Aorta (tissue), 5 donors: ENCODE data around the gene PCNX4. TPM values are rescaled to one million over a fixed set of nuclear protein-coding genes. Genes with fewer than 3 reads are reported as not detected.
"Not testable (repeated sequence)": the region's sequence is repeated elsewhere in the genome, so short reads cannot be mapped to it uniquely, and the experiment has no call there.

Experiments used
- ATAC-seq: fragments of 200-7000 bp; cut with Tn5 transposase; one replicate; pipeline ENCODE4 v1.9.1; 2022; ENCODE audit warnings: moderate library complexity; ENCODE audit not compliant: low FRiP score
- DNase-seq, 2 donors: peaks; one replicate each; pipeline ENCODE4 v3.0.0-alpha.2; 2020
- H3K27ac ChIP-seq, 2 donors: one replicate each; pipeline ENCODE4 v1.5.1; 2013; ENCODE audit warnings: low read length in 2 of 2, mild to moderate bottlenecking in 2 of 2, moderate library complexity in 2 of 2, control low read depth in 1 of 2, inconsistent platforms in 1 of 2, low read depth in 1 of 2
- H3K27me3 ChIP-seq, 2 donors: one replicate each; pipeline ENCODE4 v1.6.1; 2013; ENCODE audit warnings: control low read depth in 1 of 2, low read length in 1 of 2, mild to moderate bottlenecking in 1 of 2, moderate library complexity in 1 of 2; ENCODE audit not compliant: insufficient read depth in 2 of 2, control insufficient read depth in 1 of 2
- H3K36me3 ChIP-seq, 2 donors: one replicate each; pipeline ENCODE4 v1.6.1; 2013; ENCODE audit warnings: control low read depth in 1 of 2, low read length in 1 of 2, mild to moderate bottlenecking in 1 of 2; ENCODE audit not compliant: insufficient read depth in 2 of 2, control insufficient read depth in 1 of 2
- H3K4me1 ChIP-seq, 2 donors: one replicate each; pipeline ENCODE4 v1.6.1; 2013; ENCODE audit warnings: low read length in 2 of 2, control low read depth in 1 of 2, mild to moderate bottlenecking in 1 of 2, moderate library complexity in 1 of 2; ENCODE audit not compliant: insufficient read depth in 2 of 2, control insufficient read depth in 1 of 2
- H3K4me3 ChIP-seq, 2 donors: one replicate each; pipeline ENCODE4 v1.5.1; 2013; ENCODE audit warnings: low read length in 2 of 2, control low read depth in 1 of 2, mild to moderate bottlenecking in 1 of 2
- H3K9me3 ChIP-seq: one replicate; pipeline ENCODE4 v1.6.1; 2013; ENCODE audit warnings: mild to moderate bottlenecking, low read length; ENCODE audit not compliant: control insufficient read depth
- WGBS, 2 donors: extraction: QIAGEN DNeasy Blood & Tissue Kit; methylation state at CpG; one replicate each; pipeline ENCODE4 v1.1.7; 2013; 5-methylcytosine and 5-hydroxymethylcytosine counted together
- intact Hi-C, 2 donors: fragments of 100-400 bp; cut with DNase I; formaldehyde crosslinking; loops; one replicate each; pipeline versions ENCODE4 v1.14.2 to v1.15.0; 2022
- long read RNA-seq, 2 donors: library from polyadenylated mRNA; unstranded; transcript quantifications; one replicate each; pipeline ENCODE4 v2.0.0, GENCODE V29; 2020 to 2021
- polyA plus RNA-seq, 2 donors: library from polyadenylated mRNA; stranded (reverse); fragments of 200-250 nt; gene quantifications; one replicate each; pipeline ENCODE4 v1.2.3, GENCODE V29; 2013
- total RNA-seq, 2 donors: library from RNA; stranded (reverse); fragmentation: NEBNext Ultra II Directional; extraction: Animal tissue kit (Norgen Biotek cat#: 25700); gene quantifications; one replicate each; pipeline ENCODE4 v1.2.1, GENCODE V29; 2021
- donor health status: healthy with polysubstance abuse.
- donor health status: Bipolar disorder and iron deficiency.
- donor health status: DM: no; HTN: no; CAD: no.
- donor health status: DM: no; HTN: no; CAD: no.
- donor health status: DM: yes; HTN: yes; CAD: no.

The PCNX4 gene
- 10 to 100 TPM; 41.2 to 49.7 TPM for total RNA-seq
- 10 to 100 TPM in 1 of 2 donors, 1 to 10 TPM in 1; 6.0 to 19.2 TPM for polyA plus RNA-seq
- long read RNA-seq, donor 1, full-length matches to known transcripts, result 2 of 22 reads
- long read RNA-seq, donor 1, partial matches to known transcripts, result 8 of 22 reads
- long read RNA-seq, donor 1, other reads (novel, unspliced or antisense), result 12 of 22 reads
- long read RNA-seq, donor 2, full-length matches to known transcripts, result 2 of 20 reads
- long read RNA-seq, donor 2, partial matches to known transcripts, result 4 of 20 reads
- long read RNA-seq, donor 2, other reads (novel, unspliced or antisense), result 14 of 20 reads

DNA sequence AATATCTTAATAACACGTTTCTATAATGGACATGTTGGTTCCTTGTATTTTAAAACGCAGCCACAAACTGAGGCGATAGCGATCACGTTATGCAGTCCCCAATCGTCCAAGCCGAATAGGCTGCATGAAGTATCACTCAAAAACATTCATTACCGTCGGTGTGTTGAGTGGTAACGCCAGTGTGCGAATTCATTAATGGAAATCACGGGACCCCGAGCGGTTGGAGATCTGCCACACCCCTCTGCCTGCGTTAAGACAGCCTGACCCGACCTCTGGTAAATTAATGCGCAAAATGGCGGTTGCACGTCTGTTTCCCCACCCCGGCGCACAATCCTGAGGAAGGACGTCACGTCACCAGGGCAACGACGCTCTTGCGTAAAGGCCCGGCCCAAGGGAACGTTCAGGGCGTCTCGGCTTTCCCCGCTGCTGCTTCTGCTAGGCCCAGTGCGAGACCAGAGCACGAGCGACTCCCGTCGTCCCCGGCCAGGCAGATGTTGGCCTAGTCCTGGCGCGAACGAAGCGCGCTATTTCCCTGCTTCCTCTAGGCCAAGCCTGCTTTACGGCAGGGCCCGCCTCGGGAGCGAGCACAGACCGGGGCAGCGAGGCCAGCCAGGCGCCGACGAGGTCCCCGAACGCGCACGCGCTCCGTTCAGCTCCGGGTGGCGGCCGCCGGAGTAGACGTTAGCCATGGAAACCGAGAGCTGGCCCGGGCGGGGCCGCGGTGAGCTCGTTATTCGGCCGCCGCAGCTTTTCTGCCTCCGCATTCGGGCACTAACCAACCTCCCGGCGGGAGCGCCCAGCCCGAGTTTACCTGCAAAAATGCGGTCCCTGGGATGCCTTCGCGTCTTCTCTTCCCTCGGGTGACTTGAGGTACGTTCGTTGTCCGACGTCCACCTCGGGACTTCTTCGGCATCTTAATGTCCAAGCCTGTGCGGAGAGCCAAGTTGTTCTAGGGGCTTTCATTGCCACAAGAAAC is at the start of gene PCNX4:
Gene PCNX4, plus strand, starts transcription at position 374 of the 976 bp plus-strand sequence. CDS start 15,716 bp downstream, outside the sequence.
- peak; percentile 97 to 98 for DNase-seq
- H3K27me3 ChIP-seq, result no peaks in the 10 kb centered on the region
- H3K4me3 ChIP-seq, result peak within 1 kb of the TSS; percentile 46 to 92
- 0 to 1% methylated on average over 88 of the region's 88 CpGs for WGBS, 2 donors
- H3K27ac ChIP-seq, result peak within 1 kb of the TSS; percentile 6 to 49
- H3K9me3 ChIP-seq, result no peaks in the 10 kb centered on the region
- ATAC-seq, result peak; percentile 100
- no peaks in the 10 kb centered on the region for H3K4me1 ChIP-seq
- intact Hi-C loops, result loop anchor here (1.0 to 5.0 kb wide), 3 partner anchors 73 to 157 kb away; partner anchors contain the start of genes DHRS7 (in 2 of the 2) and PPM1A (in 1 of the 2)
- no peaks in the 10 kb centered on the region for H3K36me3 ChIP-seq

GRCh38 chr14:60047976-60048375 is 43.7 kb upstream of the PCNX4 start:
- H3K27ac ChIP-seq, H3K4me1 ChIP-seq, DNase-seq, H3K36me3 ChIP-seq, ATAC-seq, H3K27me3 ChIP-seq, H3K9me3 ChIP-seq, H3K4me3 ChIP-seq, intact Hi-C loops: not testable (repeated sequence)
- 61% methylated on average over 1 of the region's 1 CpG for WGBS, 2 donors

- WGBS, 2 donors, result 4 to 10% methylated on average over 3 of the region's 3 CpGs
- no peak overlapping the region for H3K27ac ChIP-seq
- intact Hi-C loops, result no loop called here
- DNase-seq (no peak), ATAC-seq (no peak)
- H3K4me1 ChIP-seq, result no peaks in the 10 kb centered on the region
- H3K4me3 ChIP-seq, result no peak overlapping the region
- H3K9me3 ChIP-seq, result no peaks in the 10 kb centered on the region
- H3K36me3 ChIP-seq, result no peaks in the 10 kb centered on the region
- H3K27me3 ChIP-seq, result no peaks in the 10 kb centered on the region
Measured at GRCh38 chr14:60051721-60052221, 40.0 kb upstream of the PCNX4 start.

DNA sequence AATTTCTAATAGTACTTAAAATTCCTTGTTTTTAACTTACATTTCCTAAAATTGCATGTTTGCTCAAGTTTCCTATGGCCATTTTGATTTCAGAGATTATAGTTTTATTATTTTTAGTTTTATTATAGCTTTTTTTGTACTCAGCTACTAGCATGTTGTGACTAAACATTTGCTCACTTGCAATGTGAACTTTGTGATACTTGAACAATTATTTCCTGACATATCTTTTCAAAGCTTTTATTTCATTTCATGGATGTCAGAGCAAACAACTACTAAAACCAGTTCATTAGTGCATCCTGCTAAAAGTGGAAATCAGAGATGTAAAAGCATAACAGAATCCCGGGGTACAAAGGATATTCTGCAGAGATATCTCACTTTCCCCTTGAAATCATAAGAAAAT is 33.6 kb upstream of the PCNX4 start:
- DNase-seq (no peak), ATAC-seq (no peak)
- WGBS, 2 donors, result 73 to 76% methylated on average over 1 of the region's 1 CpG
- Histone ChIP-seq H3K27me3 (no peaks in the 10 kb centered on the region), H3K36me3 (no peaks in the 10 kb centered on the region), H3K4me1 (no peaks in the 10 kb centered on the region), H3K9me3 (no peaks in the 10 kb centered on the region), H3K4me3 (no peak overlapping the region), H3K27ac (no peak overlapping the region)
- intact Hi-C loops, result no loop called here

- intact Hi-C loops, result loop anchor here in 1 of 2 donors (5.0 kb wide), 1 partner anchor 106 kb away; the partner anchor contains the start of gene DHRS7
- H3K27me3 ChIP-seq, result no peaks in the 10 kb centered on the region
- 79 to 80% methylated on average over 2 of the region's 2 CpGs for WGBS, 2 donors
- no peaks in the 10 kb centered on the region for H3K4me1 ChIP-seq
- no peak for ATAC-seq
- H3K4me3 ChIP-seq, result no peak overlapping the region
- no peaks in the 10 kb centered on the region for H3K36me3 ChIP-seq
- DNase-seq, result no peak
- no peak overlapping the region for H3K27ac ChIP-seq
- H3K9me3 ChIP-seq, result no peaks in the 10 kb centered on the region
Measured at GRCh38 chr14:60061371-60061770, 30.4 kb upstream of the PCNX4 start.

DNA sequence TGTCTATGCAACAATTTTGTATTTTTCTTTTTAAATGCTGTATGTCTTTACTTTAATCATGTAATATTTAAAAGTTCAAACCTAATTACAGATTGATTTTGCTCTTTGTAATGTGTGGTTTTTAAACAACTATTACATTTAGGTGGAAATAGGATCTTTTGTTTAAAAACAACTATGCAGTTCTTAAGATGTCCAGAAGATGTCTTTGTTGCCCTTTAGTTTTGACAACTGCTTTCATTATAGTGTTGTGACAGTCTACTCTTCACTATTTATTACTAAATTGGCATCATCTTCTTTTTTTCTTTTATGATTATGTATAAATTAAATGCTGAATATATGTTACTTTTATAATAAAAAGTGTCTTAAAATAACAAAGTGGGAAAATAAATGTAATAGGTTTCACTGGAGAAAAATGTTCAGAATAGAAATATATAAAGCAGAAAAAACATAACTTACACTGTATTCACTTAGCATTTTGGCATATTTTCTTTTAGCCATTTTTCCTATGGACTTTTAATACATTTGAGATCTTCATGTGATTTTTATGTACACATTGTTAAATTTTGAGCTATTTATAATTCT is 27.1 kb upstream of the PCNX4 start:
- intact Hi-C loops, result loop anchor here (2.0 to 5.0 kb wide), 2 partner anchors 103 to 120 kb away; partner anchors contain the start of gene DHRS7 (in 2 of the 2)
- ATAC-seq, result no peak
- Histone ChIP-seq H3K36me3 (no peaks in the 10 kb centered on the region), H3K4me1 (no peaks in the 10 kb centered on the region), H3K27me3 (no peaks in the 10 kb centered on the region), H3K9me3 (no peaks in the 10 kb centered on the region), H3K27ac (no peak overlapping the region), H3K4me3 (no peak overlapping the region)
- DNase-seq, result no peak

- Histone ChIP-seq H3K27me3 (no peaks in the 10 kb centered on the region), H3K36me3 (no peaks in the 10 kb centered on the region), H3K27ac (no peak overlapping the region), H3K4me1 (no peaks in the 10 kb centered on the region), H3K4me3 (no peak overlapping the region), H3K9me3 (no peaks in the 10 kb centered on the region)
- intact Hi-C loops, result loop anchor here in 1 of 2 donors (5.0 kb wide), 1 partner anchor 99 kb away; the partner anchor contains the start of gene DHRS7
- DNase-seq, result no peak
- ATAC-seq, result no peak
- WGBS, 2 donors, result 92 to 100% methylated on average over 1 of the region's 1 CpG
Measured at GRCh38 chr14:60067882-60068281, 23.8 kb upstream of the PCNX4 start.

DNA sequence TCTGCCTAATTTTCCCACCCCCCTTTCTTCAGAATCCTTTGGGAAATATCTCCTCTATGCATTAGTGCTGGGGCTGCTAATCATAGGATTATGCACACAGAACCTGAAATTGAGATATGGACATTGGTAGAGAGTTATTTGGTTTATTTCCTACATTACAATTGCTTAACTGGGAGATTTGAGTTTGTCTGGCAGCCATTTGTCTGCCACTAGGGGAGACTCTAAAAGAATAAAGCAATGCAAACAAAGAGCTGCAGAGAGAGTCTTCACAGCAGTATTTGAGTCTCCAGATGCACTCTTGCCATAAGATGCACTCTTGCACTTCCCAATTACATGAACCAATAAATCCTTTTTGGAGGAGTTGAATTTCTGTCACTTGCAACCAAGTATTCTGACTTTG is 12.0 kb upstream of the PCNX4 start:
- H3K9me3 ChIP-seq, result no peaks in the 10 kb centered on the region
- H3K27ac ChIP-seq, result no peak overlapping the region
- DNase-seq (no peak), ATAC-seq (no peak)
- H3K36me3 ChIP-seq, result no peaks in the 10 kb centered on the region
- intact Hi-C loops, result no loop called here
- no peaks in the 10 kb centered on the region for H3K4me1 ChIP-seq
- H3K4me3 ChIP-seq, result no peak overlapping the region
- no peaks in the 10 kb centered on the region for H3K27me3 ChIP-seq
